Keratinocyte (primary cell): Measurements from ENCODE around the gene RBP2. TPM values are rescaled to one million over a fixed set of nuclear protein-coding genes. Genes with fewer than 3 reads are reported as not detected.

Source experiments
- DNase-seq: peaks from one replicate; pipeline ENCODE4 v3.0.0-alpha.2; 2011; ENCODE audit warnings: low read depth, missing footprints, low spot score
- FAIRE-seq: peaks from 2 replicates; lab custom pipeline; 2011; peaks lifted over from hg19 to GRCh38; lab: Jason Lieb, UNC
- H2AFZ ChIP-seq: 2 replicates; pipeline ENCODE4 v1.6.0; 2012; ENCODE audit warnings: low read length, control low read depth, inconsistent platforms; ENCODE audit not compliant: control insufficient read depth
- H3K27ac ChIP-seq: 2 replicates; pipeline ENCODE4 v1.5.1; 2011; ENCODE audit warnings: low read length; ENCODE audit not compliant: control insufficient read depth, insufficient read depth
- H3K27me3 ChIP-seq: 3 replicates; pipeline ENCODE4 v1.6.0; 2011; ENCODE audit warnings: low read length; ENCODE audit not compliant: control insufficient read depth, insufficient read depth; ENCODE audit errors: extremely low read depth
- H3K36me3 ChIP-seq, 2 experiments: 2 replicates in 1 of 2; 3 replicates in 1 of 2; pipeline ENCODE4 v1.5.1; 2011; ENCODE audit warnings: low read length in 2 of 2, mild to moderate bottlenecking in 1 of 2; ENCODE audit not compliant: control insufficient read depth in 2 of 2, insufficient read depth in 2 of 2; ENCODE audit errors: extremely low read depth in 1 of 2
- H3K4me1 ChIP-seq: 3 replicates; pipeline ENCODE4 v1.5.1; 2011; ENCODE audit warnings: low read length; ENCODE audit not compliant: control insufficient read depth, insufficient read depth; ENCODE audit errors: extremely low read depth
- H3K4me2 ChIP-seq: 3 replicates; pipeline ENCODE4 v1.6.0; 2011; ENCODE audit warnings: low read depth, low read length; ENCODE audit not compliant: control insufficient read depth, insufficient read depth; ENCODE audit errors: extremely low read depth
- H3K4me3 ChIP-seq, 3 experiments: fragments of 200-600 bp in 1 of 3; sonication (generic) in 1 of 3; 2 replicates in 2 of 3; 3 replicates in 1 of 3; pipeline ENCODE4 v1.5.1; 2011 to 2016; ENCODE audit warnings: low read length in 3 of 3, mild to moderate bottlenecking in 3 of 3, control low read depth in 2 of 3, inconsistent platforms in 1 of 3, low read depth in 1 of 3, mixed read lengths in 1 of 3, mixed run types in 1 of 3, moderate library complexity in 1 of 3; ENCODE audit not compliant: control insufficient read depth in 2 of 3, insufficient read depth in 2 of 3; ENCODE audit errors: extremely low read depth in 1 of 3
- H3K79me2 ChIP-seq: 2 replicates; pipeline ENCODE4 v1.6.0; 2012; ENCODE audit warnings: low read length; ENCODE audit not compliant: control insufficient read depth, insufficient read depth
- H3K9ac ChIP-seq: 3 replicates; pipeline ENCODE4 v1.6.0; 2011; ENCODE audit warnings: low read length; ENCODE audit not compliant: control insufficient read depth, insufficient read depth; ENCODE audit errors: extremely low read depth
- H3K9me1 ChIP-seq: 3 replicates; pipeline ENCODE4 v1.6.0; 2011; ENCODE audit warnings: low read length; ENCODE audit not compliant: control insufficient read depth, insufficient read depth; ENCODE audit errors: extremely low read depth
- H3K9me3 ChIP-seq: 2 replicates; pipeline ENCODE4 v1.5.1; 2012; ENCODE audit warnings: low read depth, low read length; ENCODE audit not compliant: control insufficient read depth
- H4K20me1 ChIP-seq: 3 replicates; pipeline ENCODE4 v1.6.0; 2011; ENCODE audit warnings: low read length; ENCODE audit not compliant: control insufficient read depth, insufficient read depth; ENCODE audit errors: extremely low read depth
- CTCF ChIP-seq, 3 experiments: IDR thresholded peaks in 1 of 3; conservative IDR thresholded peaks in 1 of 3; optimal IDR thresholded peaks in 1 of 3; 2 replicates in 2 of 3; 3 replicates in 1 of 3; pipeline versions ENCODE3 to v1.5.1; 2011; ENCODE audit warnings: low read length in 3 of 3, mild to moderate bottlenecking in 3 of 3, moderate library complexity in 2 of 3, control low read depth in 1 of 3, inconsistent platforms in 1 of 3; ENCODE audit not compliant: insufficient read depth in 2 of 3; ENCODE audit errors: extremely low read depth in 1 of 3
- EZH2 ChIP-seq: IDR thresholded peaks from one replicate; pipeline ENCODE4 v1.6.1; 2012; ENCODE audit warnings: inconsistent platforms, mild to moderate bottlenecking, low read length, moderate library complexity
- dilution Hi-C: fragments of 300-500 bp; cut with MboI; formaldehyde crosslinking; loops from one replicate; pipeline ENCODE4 v1.7.0; 2020; ENCODE audit warnings: low sequenced_read_pairs; ENCODE audit not compliant: extremely low pct_ligation_motif_present
- polyA plus RNA-seq, 5 experiments: library from polyadenylated mRNA; depleted of rRNA in 3 of 5; stranded (reverse) in 3 of 5; stranded (forward) in 1 of 5; unstranded in 1 of 5; fragments of >200 nt; gene quantifications; 1 replicate in 1 of 5; 2 replicates in 3 of 5; 3 replicates in 1 of 5; pipeline versions ENCODE4 v1.2.1 to v1.2.3, GENCODE V29; 2011 to 2012; ENCODE audit warnings: missing spikeins in 2 of 5, low read depth in 1 of 5, low replicate concordance in 1 of 5

The RBP2 gene
- polyA plus RNA-seq, 1 donor (not counting 4 experiments of a cell fraction or from before 2014, with no cell fraction given), result not detected

- Histone ChIP-seq H3K9me1 (no peaks in the 10 kb centered on the region), H2AFZ (no peak overlapping the region), H3K4me3 (no peak overlapping the region), H3K4me1 (no peaks in the 10 kb centered on the region), H3K79me2 (no peaks in the 10 kb centered on the region), H3K36me3 (no peaks in the 10 kb centered on the region), H3K9ac (no peak overlapping the region), H3K27ac (no peak overlapping the region), H3K4me2 (no peak overlapping the region), H4K20me1 (no peaks in the 10 kb centered on the region), H3K27me3 (no peaks in the 10 kb centered on the region), H3K9me3 (no peaks in the 10 kb centered on the region)
- FAIRE-seq (no peak), DNase-seq (no peak)
- TF ChIP-seq CTCF (optimal IDR thresholded peaks at IDR 0.05 in 1 of 3, IDR thresholded peaks at IDR 0.05 in 1 of 3, conservative IDR thresholded peaks at IDR 0.05 in 1 of 3; ENCODE audit: extremely low read depth in 1 of 3, insufficient read depth in 2 of 3, low read length in 3 of 3) (no peak), EZH2 (no peak)
- dilution Hi-C loops, result no loop called here
These were observed 34.7 kb downstream of the RBP2 start for GRCh38 chr3:139441656-139442055.

- no peaks in the 10 kb centered on the region for H4K20me1 ChIP-seq
- H3K27me3 ChIP-seq, result no peaks in the 10 kb centered on the region
- dilution Hi-C loops, result no loop called here
- no peaks in the 10 kb centered on the region for H3K79me2 ChIP-seq
- H3K9me1 ChIP-seq, result no peaks in the 10 kb centered on the region
- H3K9ac ChIP-seq, result no peak overlapping the region
- H3K27ac ChIP-seq, result no peak overlapping the region
- no peak for DNase-seq
- H3K4me3 ChIP-seq, result no peak overlapping the region
- no peaks in the 10 kb centered on the region for H3K36me3 ChIP-seq
- H3K9me3 ChIP-seq, result no peaks in the 10 kb centered on the region
- TF ChIP-seq CTCF (optimal IDR thresholded peaks at IDR 0.05 in 1 of 3, IDR thresholded peaks at IDR 0.05 in 1 of 3, conservative IDR thresholded peaks at IDR 0.05 in 1 of 3; ENCODE audit: extremely low read depth in 1 of 3, insufficient read depth in 2 of 3, low read length in 3 of 3) (no peak), EZH2 (no peak)
- H2AFZ ChIP-seq, result no peak overlapping the region
- no peaks in the 10 kb centered on the region for H3K4me1 ChIP-seq
- FAIRE-seq, result no peak
- no peak overlapping the region for H3K4me2 ChIP-seq
These were observed 35.4 kb downstream of the RBP2 start for GRCh38 chr3:139440639-139441556.
